HepG2 (cell line): ENCODE measurements around the gene FBP1. TPM values are rescaled to one million over a fixed set of nuclear protein-coding genes. Genes with fewer than 3 reads are reported as not detected.
"Not testable (repeated sequence)": the region's sequence is repeated elsewhere in the genome, so short reads cannot be mapped to it uniquely, and the experiment has no call there.

Experiments used
- ATAC-seq: fragments of 200-7000 bp; cut with Tn5 transposase; 3 replicates; pipeline ENCODE4 v1.9.1; 2020; ENCODE audit warnings: mild to moderate bottlenecking, moderate library complexity
- BruUV-seq: library from RNA; stranded (reverse); fragments of 400-500 nt; replicated peaks from 2 replicates; lab custom pipeline; 2021; lab: Mats Ljungman, UMichigan
- CTCF ChIA-PET: fragments of 300-600 bp; formaldehyde crosslinking; extraction: SDS; loops from one replicate; lab custom pipeline; 2021; ENCODE audit warnings: low total read pairs, inconsistent platforms, low intra/inter-chr PET ratio; lab: Yijun Ruan, JAX
- POLR2A ChIA-PET: fragments of 350-600 bp; sonication (Branson Sonifier 250); formaldehyde crosslinking; loops from one replicate; lab custom pipeline; 2020; ENCODE audit warnings: antibody characterized with exemption, inconsistent platforms; lab: Yijun Ruan, JAX
- DNase-seq: peaks from one replicate; pipeline ENCODE4 v3.0.0-alpha.2; 2015; ENCODE audit warnings: low spot score
- FAIRE-seq: peaks from 3 replicates; lab custom pipeline; 2011; peaks lifted over from hg19 to GRCh38; lab: Jason Lieb, UNC
- H2AFZ ChIP-seq: one replicate; pipeline ENCODE4 v1.6.1; 2011; ENCODE audit warnings: low read length, inconsistent platforms
- H3K27ac ChIP-seq: fragments of 300-600 bp; 3 replicates; pipeline ENCODE4 v1.8.0; 2011; ENCODE audit warnings: mixed run types, mild to moderate bottlenecking, mixed read lengths, low read length, inconsistent platforms; ENCODE audit not compliant: insufficient read depth; ENCODE audit errors: extremely low read length
- H3K27me3 ChIP-seq, 2 experiments: fragments of 200-600 bp in 1 of 2; 2 replicates in 1 of 2; 3 replicates in 1 of 2; pipeline versions ENCODE4 v1.6.0 to v1.8.0; 2011; ENCODE audit warnings: low read length in 2 of 2, mild to moderate bottlenecking in 2 of 2, moderate library complexity in 2 of 2, inconsistent platforms in 1 of 2; ENCODE audit not compliant: insufficient read depth in 2 of 2, control insufficient read depth in 1 of 2
- H3K36me3 ChIP-seq, 2 experiments: fragments of 200-600 bp in 1 of 2; replicated peaks in 1 of 2; 2 replicates in 1 of 2; 3 replicates in 1 of 2; pipeline versions ENCODE4 v1.5.1 to v1.8.0; 2011; ENCODE audit warnings: low read length in 2 of 2, inconsistent platforms in 1 of 2; ENCODE audit not compliant: insufficient read depth in 2 of 2, control insufficient read depth in 1 of 2
- H3K4me1 ChIP-seq: 2 replicates; pipeline ENCODE4 v1.5.1; 2012; ENCODE audit warnings: low read length, inconsistent platforms; ENCODE audit not compliant: insufficient read depth
- H3K4me2 ChIP-seq: 2 replicates; pipeline ENCODE4 v1.6.0; 2011; ENCODE audit warnings: low read depth, low read length, inconsistent platforms
- H3K4me3 ChIP-seq, 3 experiments: fragments of 200-600 bp in 1 of 3; sonication (generic), shearing (Covaris generic) in 1 of 3; replicated peaks in 1 of 3; 2 replicates each; pipeline ENCODE4 v1.5.1; 2011 to 2016; ENCODE audit warnings: low read length in 3 of 3, inconsistent platforms in 2 of 3, low read depth in 2 of 3, mild to moderate bottlenecking in 2 of 3, control low read depth in 1 of 3, mixed read lengths in 1 of 3; ENCODE audit not compliant: insufficient read depth in 1 of 3
- H3K79me2 ChIP-seq: one replicate; pipeline ENCODE4 v1.6.1; 2011; ENCODE audit warnings: low read length, inconsistent platforms; ENCODE audit not compliant: insufficient read depth
- H3K9ac ChIP-seq: 2 replicates; pipeline ENCODE4 v1.6.0; 2011; ENCODE audit warnings: mild to moderate bottlenecking, low read depth, low read length, inconsistent platforms; ENCODE audit not compliant: insufficient read depth
- H3K9me3 ChIP-seq: 2 replicates; pipeline ENCODE4 v1.5.1; 2012; ENCODE audit warnings: mild to moderate bottlenecking, low read length
- H4K20me1 ChIP-seq: 2 replicates; pipeline ENCODE4 v1.6.0; 2011; ENCODE audit warnings: inconsistent platforms, mild to moderate bottlenecking, low read length, moderate library complexity; ENCODE audit not compliant: insufficient read depth
- EHMT2 ChIP-seq: fragments of 200-600 bp; sonication (generic); IDR thresholded peaks from 2 replicates; pipeline ENCODE4 v1.7.0; 2017; ENCODE audit warnings: antibody characterized with exemption, low read depth, low read length, borderline replicate concordance
- ERF ChIP-seq: IDR thresholded peaks from 2 replicates; pipeline ENCODE4 v1.6.1; 2018; ENCODE audit warnings: missing biosample characterization, missing genetic modification reagents
- KDM6A ChIP-seq: IDR thresholded peaks from 2 replicates; pipeline ENCODE4 v1.6.1; 2016; ENCODE audit warnings: low read depth
- KLF13 ChIP-seq: sonication (generic); formaldehyde crosslinking; IDR thresholded peaks from 2 replicates; pipeline ENCODE4 v1.4.0; 2020; ENCODE audit warnings: mild to moderate bottlenecking, missing genetic modification reagents
- MATR3 ChIP-seq: sonication (generic); formaldehyde crosslinking; IDR thresholded peaks from 2 replicates; pipeline ENCODE4 v1.4.0; 2020; ENCODE audit warnings: missing genetic modification reagents
- MEIS2 ChIP-seq: sonication (generic); formaldehyde crosslinking; IDR thresholded peaks from 2 replicates; pipeline ENCODE4 v1.9.0; 2021; ENCODE audit warnings: mild to moderate bottlenecking, missing genetic modification reagents
- MTA1 ChIP-seq: sonication (generic); formaldehyde crosslinking; IDR thresholded peaks from 2 replicates; pipeline ENCODE4 v1.4.0; 2020; ENCODE audit warnings: missing genetic modification reagents, mild to moderate bottlenecking, borderline replicate concordance
- NFIC ChIP-seq: IDR thresholded peaks from 2 replicates; pipeline ENCODE4 v1.6.1; 2012; ENCODE audit warnings: mild to moderate bottlenecking, low read length, inconsistent platforms
- PAF1 ChIP-seq: IDR thresholded peaks from 2 replicates; pipeline ENCODE4 v1.6.1; 2016; ENCODE audit warnings: missing genetic modification reagents, missing compliant biosample characterization
- RNF2 ChIP-seq: fragments of 450-650 bp; conservative IDR thresholded peaks from 2 replicates; pipeline ENCODE4 v1.6.1; 2016; ENCODE audit warnings: low read depth
- SNAI1 ChIP-seq: sonication (generic); formaldehyde crosslinking; IDR thresholded peaks from 2 replicates; pipeline ENCODE4 v1.5.0; 2020; ENCODE audit warnings: mild to moderate bottlenecking, missing genetic modification reagents, borderline replicate concordance
- ZNF781 ChIP-seq: sonication (generic); formaldehyde crosslinking; IDR thresholded peaks from 2 replicates; pipeline ENCODE4 v1.5.1; 2020; ENCODE audit warnings: borderline replicate concordance, mild to moderate bottlenecking, missing genetic modification reagents; ENCODE audit errors: not compliant biosample characterization
- WGBS: methylation state at CpG from one replicate; pipeline ENCODE4 v1.1.6; 2017; ENCODE audit warnings: low lambda C conversion rate; 5-methylcytosine and 5-hydroxymethylcytosine counted together
- in situ Hi-C: cut with HindIII; loops from 2 replicates; pipeline ENCODE4 v1.10.0; 2017; ENCODE audit warnings: low pct_unique_long_range_greater_than_20kb; ENCODE audit not compliant: extremely low pct_ligation_motif_present
- intact Hi-C: fragments of 100-400 bp; cut with micrococcal nuclease; formaldehyde crosslinking; loops from one replicate; pipeline ENCODE4 v1.10.0; 2022; ENCODE audit not compliant: unreplicated experiment
- polyA plus RNA-seq, 8 experiments: library from polyadenylated mRNA; depleted of rRNA in 3 of 8; stranded (reverse) in 7 of 8; unstranded in 1 of 8; fragments of >200 nt; fragmentation: Illumina TruSeq in 4 of 8; extraction: Trizol in 4 of 8; gene quantifications; 2 replicates each; pipeline versions ENCODE4 v1.2.1 to v1.2.3, GENCODE V29; 2011 to 2016; ENCODE audit warnings: low read depth in 4 of 8, missing spikeins in 1 of 8, mixed read lengths in 1 of 8; ENCODE audit not compliant: insufficient read depth in 1 of 8
- total RNA-seq, 5 experiments: library from RNA; depleted of rRNA; stranded (reverse); fragments of >200 nt; fragmentation: Illumina TruSeq; extraction: Trizol; gene quantifications; 2 replicates each; pipeline ENCODE4 v1.2.3, GENCODE V29; 2016; ENCODE audit warnings: low read depth in 1 of 5
- TF ChIP-seq, protein P1 (sequence below): IDR thresholded peaks from 2 replicates; pipeline ENCODE4 v1.6.1; 2016; ENCODE audit warnings: missing biosample characterization, missing genetic modification reagents, low read depth
- TF ChIP-seq, protein P2 (sequence below): sonication (generic); formaldehyde crosslinking; IDR thresholded peaks from 2 replicates; pipeline ENCODE4 v1.8.0; 2022; ENCODE audit warnings: mild to moderate bottlenecking, missing genetic modification reagents, borderline replicate concordance

Gene FBP1
- total and polyA plus RNA-seq, 2 of the 13 experiments (the other 11 are each of a cell fraction or from before 2014, with no cell fraction given) = 0.29 to 0.53 TPM

DNA sequence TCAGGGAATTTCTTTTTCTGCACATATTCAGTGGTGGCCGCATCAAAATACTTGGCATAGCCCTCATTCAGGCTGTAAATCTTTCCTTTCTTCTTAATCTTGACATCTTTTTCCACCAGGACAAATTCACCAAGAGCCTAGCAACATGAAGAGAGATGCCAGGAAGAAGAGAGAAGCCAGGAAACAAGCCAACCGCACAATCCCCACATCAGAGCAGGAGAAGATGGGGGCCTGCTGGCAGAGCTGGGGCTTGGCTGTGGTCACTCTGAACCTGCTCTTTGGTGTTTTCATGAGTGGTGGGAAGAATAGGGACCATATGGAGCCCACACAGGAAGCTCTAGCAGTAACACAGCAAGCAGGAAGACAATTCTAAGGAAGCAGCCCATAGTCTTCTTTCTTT, 72.0 kb downstream of the FBP1 start (continued):
- TF ChIP-seq ERF (no peak), NFIC (no peak), KDM6A (CRISPR knock-in tag) (no peak)
- TF ChIP-seq, protein P1, sequence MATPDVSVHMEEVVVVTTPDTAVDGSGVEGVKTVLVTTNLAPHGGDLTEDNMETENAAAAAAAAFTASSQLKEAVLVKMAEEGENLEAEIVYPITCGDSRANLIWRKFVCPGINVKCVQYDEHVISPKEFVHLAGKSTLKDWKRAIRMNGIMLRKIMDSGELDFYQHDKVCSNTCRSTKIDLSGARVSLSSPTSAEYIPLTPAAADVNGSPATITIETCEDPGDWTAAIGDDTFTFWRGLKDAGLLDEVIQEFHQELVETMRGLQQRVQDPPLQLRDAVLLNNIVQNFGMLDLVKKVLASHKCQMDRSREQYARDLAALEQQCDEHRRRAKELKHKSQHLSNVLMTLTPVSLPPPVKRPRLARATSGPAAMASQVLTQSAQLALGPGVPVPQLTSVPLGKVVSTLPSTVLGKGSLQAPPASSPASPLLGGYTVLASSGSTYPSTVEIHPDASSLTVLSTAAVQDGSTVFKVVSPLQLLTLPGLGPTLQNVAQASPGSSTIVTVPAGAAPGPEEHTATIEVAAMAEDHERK (CRISPR knock-in tag) = no peak

DNA sequence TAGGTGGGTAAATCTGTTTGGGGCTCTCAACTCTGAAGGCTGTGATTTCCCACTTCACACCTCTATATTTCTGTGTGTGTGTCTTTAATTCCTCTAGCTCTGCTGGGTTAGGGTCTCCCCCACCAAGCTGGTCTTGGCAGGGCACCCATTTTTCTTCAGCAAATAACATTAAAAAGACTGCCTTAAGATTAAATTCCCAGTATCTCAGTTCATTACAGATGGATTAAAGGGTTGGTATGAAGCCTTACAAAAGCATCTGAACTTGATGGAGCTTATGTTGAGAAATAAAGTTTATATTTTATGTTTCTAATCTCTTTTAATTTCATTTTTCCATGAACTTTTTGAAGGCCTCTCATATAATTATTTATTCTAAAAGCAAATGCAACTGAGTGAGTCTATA, 72.8 kb downstream of the FBP1 start:
- Histone ChIP-seq H3K79me2 (no peaks in the 10 kb centered on the region), H3K27ac (no peak overlapping the region), H3K36me3 (0 out of 5 replicates have a peak, but pooled peaks cover 0 to 3% of the 10 kb centered on the region in 2 experiments), H3K9ac (no peak overlapping the region), H3K4me1 (peaks cover 8% of the 10 kb centered on the region; the same call in 1 of the 2 replicates), H2AFZ (no peak overlapping the region), H3K4me2 (no peak overlapping the region), H4K20me1 (no peaks in the 10 kb centered on the region), H3K9me3 (no peaks in the 10 kb centered on the region), H3K27me3 (no peaks in the 10 kb centered on the region; a peak in 1 of 5 replicates), H3K4me3 (no peak overlapping the region)
- no peak for TF ChIP-seq RNF2
- no peak for TF ChIP-seq PAF1 (CRISPR knock-in tag)
- TF ChIP-seq, protein P2, sequence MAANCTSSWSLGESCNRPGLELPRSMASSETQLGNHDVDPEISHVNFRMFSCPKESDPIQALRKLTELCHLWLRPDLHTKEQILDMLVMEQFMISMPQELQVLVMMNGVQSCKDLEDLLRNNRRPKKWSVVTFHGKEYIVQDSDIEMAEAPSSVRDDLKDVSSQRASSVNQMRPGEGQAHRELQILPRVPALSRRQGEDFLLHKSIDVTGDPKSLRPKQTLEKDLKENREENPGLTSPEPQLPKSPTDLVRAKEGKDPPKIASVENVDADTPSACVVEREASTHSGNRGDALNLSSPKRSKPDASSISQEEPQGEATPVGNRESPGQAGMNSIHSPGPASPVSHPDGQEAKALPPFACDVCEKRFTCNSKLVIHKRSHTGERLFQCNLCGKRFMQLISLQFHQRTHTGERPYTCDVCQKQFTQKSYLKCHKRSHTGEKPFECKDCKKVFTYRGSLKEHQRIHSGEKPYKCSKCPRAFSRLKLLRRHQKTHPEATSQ = no peak
- TF ChIP-seq MATR3 (CRISPR knock-in tag) = no peak
- TF ChIP-seq ZNF781 = no peak
- no peak for TF ChIP-seq EHMT2
- no peak for TF ChIP-seq MTA1 (CRISPR knock-in tag)
- TF ChIP-seq KLF13 = no peak
- no peak for TF ChIP-seq SNAI1 (CRISPR knock-in tag)
- no peak for TF ChIP-seq MEIS2 (CRISPR knock-in tag)
- FAIRE-seq (no peak), DNase-seq (no peak), ATAC-seq (no peak)
- CTCF ChIA-PET = no interaction called here
- in situ Hi-C loops = no loop called here
- no TSS peak for BruUV-seq
- POLR2A ChIA-PET = no interaction called here
- intact Hi-C loops = no loop called here

DNA sequence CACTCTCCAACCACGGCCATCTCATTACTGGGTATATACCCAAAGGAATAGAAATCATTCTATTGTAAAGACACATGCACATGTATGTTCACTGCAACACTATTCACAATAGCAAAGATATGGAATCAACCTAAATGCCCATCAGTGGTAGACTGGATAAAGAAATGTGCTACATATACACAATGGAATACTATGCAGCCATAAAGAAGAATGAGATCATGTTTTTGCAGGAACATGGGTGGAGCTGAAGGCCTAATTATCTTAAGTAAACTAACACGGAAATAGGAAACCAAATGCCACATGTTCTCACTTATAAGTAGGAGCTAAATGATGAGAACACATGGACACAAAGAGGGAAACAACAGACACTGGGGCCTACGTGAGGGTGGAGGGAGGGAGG, 75.0 kb downstream of the FBP1 start:
- not testable (repeated sequence) for BruUV-seq

More for the DNA sequence above, 75.0 kb downstream of the FBP1 start:
- H3K36me3 ChIP-seq, H4K20me1 ChIP-seq, H3K9me3 ChIP-seq, H3K27ac ChIP-seq, FAIRE-seq, ATAC-seq, H2AFZ ChIP-seq, H3K4me3 ChIP-seq, H3K79me2 ChIP-seq, H3K4me2 ChIP-seq, in situ Hi-C loops, DNase-seq, POLR2A ChIA-PET, H3K9ac ChIP-seq, H3K27me3 ChIP-seq, H3K4me1 ChIP-seq, intact Hi-C loops: not testable (repeated sequence)
- 66% methylated on average over 3 of the region's 3 CpGs for WGBS
- CTCF ChIA-PET = interaction anchor here (1.6 kb wide), 1 partner anchor 39 kb away, joined by 4 read pairs; no protein-coding TSS in a partner anchor
